ENCODE data around the gene TANGO6.
"Not testable (repeated sequence)": the region's sequence is repeated elsewhere in the genome, so short reads cannot be mapped to it uniquely, and the experiment has no call there.

The TANGO6 gene

GRCh38 chr16:68985855-68986254 is 142.5 kb downstream of the TANGO6 start:
- H3K4me3 ChIP-seq (ENCODE audit: low read length), result no peak overlapping the region
- DNase-seq (ENCODE audit: low read depth), result peak; percentile 95
- TF ChIP-seq CTCF (IDR thresholded peaks at IDR 0.05; ENCODE audit: insufficient read depth, low read depth, low read length, missing control alignments), result no peak

- DNase-seq (ENCODE audit: low read depth), result no peak
- TF ChIP-seq CTCF (IDR thresholded peaks at IDR 0.05; ENCODE audit: insufficient read depth, low read depth, low read length, missing control alignments), result no peak
- H3K4me3 ChIP-seq (ENCODE audit: low read length), result no peak overlapping the region
These were observed 144.6 kb downstream of the TANGO6 start for GRCh38 chr16:68987734-68988457.

- TF ChIP-seq CTCF (IDR thresholded peaks at IDR 0.05; ENCODE audit: insufficient read depth, low read depth, low read length, missing control alignments), result peak; percentile 27
- DNase-seq (ENCODE audit: low read depth), result peak; percentile 34
- H3K4me3 ChIP-seq (ENCODE audit: low read length), result not testable (repeated sequence)
These were observed 147.0 kb downstream of the TANGO6 start for GRCh38 chr16:68990172-68990845.

GRCh38 chr16:68991075-68991474 is 147.7 kb downstream of the TANGO6 start:
- no peak overlapping the region for H3K4me3 ChIP-seq (ENCODE audit: low read length)
- peak; percentile 90 for DNase-seq (ENCODE audit: low read depth)
- no peak for TF ChIP-seq CTCF (IDR thresholded peaks at IDR 0.05; ENCODE audit: insufficient read depth, low read depth, low read length, missing control alignments)

GRCh38 chr16:68992521-68992920 is 149.2 kb downstream of the TANGO6 start:
- H3K4me3 ChIP-seq (ENCODE audit: low read length), result no peak overlapping the region
- peak; percentile 77 for DNase-seq (ENCODE audit: low read depth)
- no peak for TF ChIP-seq CTCF (IDR thresholded peaks at IDR 0.05; ENCODE audit: insufficient read depth, low read depth, low read length, missing control alignments)

- DNase-seq (ENCODE audit: low read depth), result no peak
- no peak for TF ChIP-seq CTCF (IDR thresholded peaks at IDR 0.05; ENCODE audit: insufficient read depth, low read depth, low read length, missing control alignments)
These were observed 150.1 kb downstream of the TANGO6 start for GRCh38 chr16:68993456-68993855.

More at GRCh38 chr16:68993456-68993855, 150.1 kb downstream of the TANGO6 start:
- no peak overlapping the region for H3K4me3 ChIP-seq (ENCODE audit: low read length)

Measured in epithelial cell of esophagus (primary cell).